HCT116 (cell line): Measurements from ENCODE around the gene NEURL4.

Source experiments
- ATF3 ChIP-seq: IDR thresholded peaks from 2 replicates; pipeline ENCODE4 v1.6.1; 2012
- CEBPB ChIP-seq: IDR thresholded peaks from 2 replicates; pipeline ENCODE4 v1.6.1; 2012; ENCODE audit warnings: low read depth
- CTCF ChIP-seq, 3 experiments: fragments of 200-600 bp in 1 of 3; sonication (generic) in 1 of 3; IDR thresholded peaks in 2 of 3; conservative IDR thresholded peaks in 1 of 3; 2 replicates each; pipeline ENCODE4 v1.5.1; 2012 to 2017; ENCODE audit warnings: low read depth in 2 of 3, low read length in 2 of 3, antibody characterized with exemption in 1 of 3, borderline replicate concordance in 1 of 3, control low read depth in 1 of 3, mild to moderate bottlenecking in 1 of 3, mixed read lengths in 1 of 3, mixed run types in 1 of 3, moderate library complexity in 1 of 3; ENCODE audit not compliant: insufficient read depth in 1 of 3
- EZH2 ChIP-seq: fragments of 200-600 bp; sonication (generic); IDR thresholded peaks from 2 replicates; pipeline ENCODE4 v1.6.1; 2017; ENCODE audit warnings: antibody characterized with exemption, mixed run types
- EZH2phosphoT487 ChIP-seq: fragments of 200-600 bp; IDR thresholded peaks from 2 replicates; pipeline ENCODE4 v1.6.1; 2018; ENCODE audit warnings: antibody characterized with exemption, borderline replicate concordance
- JUND ChIP-seq: IDR thresholded peaks from 2 replicates; pipeline ENCODE4 v1.6.1; 2012
- POLR2A ChIP-seq: IDR thresholded peaks from 2 replicates; pipeline ENCODE4 v1.7.0; 2011; ENCODE audit warnings: borderline replicate concordance; ENCODE audit not compliant: insufficient read depth, insufficient read length; ENCODE audit errors: extremely low read depth
- POLR2AphosphoS5 ChIP-seq: IDR thresholded peaks from 2 replicates; pipeline ENCODE4 v1.6.1; 2011; ENCODE audit warnings: mild to moderate bottlenecking, low read depth, low read length, moderate library complexity
- REST ChIP-seq: IDR thresholded peaks from 2 replicates; pipeline ENCODE4 v1.6.1; 2012; ENCODE audit warnings: low read depth
- TCF7L2 ChIP-seq: IDR thresholded peaks from 2 replicates; pipeline ENCODE4 v1.7.0; 2011; ENCODE audit warnings: borderline replicate concordance, inconsistent platforms; ENCODE audit not compliant: insufficient read depth, insufficient read length; ENCODE audit errors: extremely low read depth
- ZBTB33 ChIP-seq: IDR thresholded peaks from 2 replicates; pipeline ENCODE4 v1.6.1; 2011; ENCODE audit warnings: mild to moderate bottlenecking, low read length, moderate library complexity; ENCODE audit not compliant: insufficient replicate concordance; ENCODE audit errors: extremely low read depth

GRCh38 chr17:7292729-7293128, 36.4 kb downstream of the NEURL4 start:
- TF ChIP-seq TCF7L2 (no peak), ZBTB33 (no peak), REST (no peak), CTCF (IDR thresholded peaks at IDR 0.05 in 2 of 3, conservative IDR thresholded peaks at IDR 0.05 in 1 of 3; ENCODE audit: borderline replicate concordance in 1 of 3, insufficient read depth in 1 of 3, low read depth in 2 of 3, low read length in 2 of 3) (no peak), POLR2A (no peak), EZH2 (no peak), POLR2AphosphoS5 (no peak), CEBPB (no peak), ATF3 (no peak), JUND (no peak), EZH2phosphoT487 (no peak)
